Spinal cord (tissue), 10 donors: ENCODE data around the gene CALN1. TPM values are rescaled to one million over a fixed set of nuclear protein-coding genes. Genes with fewer than 3 reads are reported as not detected.
"Not testable (repeated sequence)": the region's sequence is repeated elsewhere in the genome, so short reads cannot be mapped to it uniquely, and the experiment has no call there.

Experiments used
- DNase-seq, 6 donors: peaks; one replicate each; pipeline versions ENCODE4 v3.0.0 to v3.0.0-alpha.2; 2013 to 2015; ENCODE audit warnings: low spot score in 6 of 6, low read depth in 4 of 6
- H3K27ac ChIP-seq: one replicate; pipeline ENCODE4 v1.5.1; 2013; ENCODE audit warnings: low read depth, low read length, control low read depth
- H3K27me3 ChIP-seq: one replicate; pipeline ENCODE4 v1.6.1; 2013; ENCODE audit warnings: low read length; ENCODE audit not compliant: control insufficient read depth, insufficient read depth
- H3K36me3 ChIP-seq: one replicate; pipeline ENCODE4 v1.6.1; 2013; ENCODE audit warnings: low read length; ENCODE audit not compliant: control insufficient read depth, insufficient read depth
- H3K4me1 ChIP-seq: one replicate; pipeline ENCODE4 v1.6.1; 2013; ENCODE audit warnings: low read length; ENCODE audit not compliant: control insufficient read depth, insufficient read depth
- H3K4me3 ChIP-seq: one replicate; pipeline ENCODE4 v1.5.1; 2013; ENCODE audit warnings: low read depth, low read length, control low read depth
- H3K9me3 ChIP-seq: one replicate; pipeline ENCODE4 v1.6.1; 2013; ENCODE audit warnings: low read length; ENCODE audit not compliant: control insufficient read depth, insufficient read depth
- WGBS: methylation state at CpG from one replicate; pipeline ENCODE4 v1.1.5; 2013; ENCODE audit warnings: missing lambda C conversion rate; ENCODE audit not compliant: insufficient coverage; 5-methylcytosine and 5-hydroxymethylcytosine counted together
- polyA plus RNA-seq, 2 donors: library from polyadenylated mRNA; unstranded; fragments of 120-200 nt; gene quantifications; one replicate each; pipeline ENCODE4 v1.2.1, GENCODE V29; 2013; ENCODE audit not compliant: insufficient read length in 2 of 2
- small RNA-seq: library from RNA; depleted of rRNA; stranded (forward); fragments of <200 nt; gene quantifications from one replicate; pipeline ENCODE3, GENCODE V24; 2014; ENCODE audit warnings: low replicate concordance
- total RNA-seq, 2 donors: library from RNA; depleted of rRNA in 1 of 2; stranded (reverse); fragments of 120-200 nt in 1 of 2; fragments of >200 nt in 1 of 2; gene quantifications; one replicate each; pipeline versions ENCODE4 v1.2.3 to v1.2.4, GENCODE V29; 2013 to 2014
- donor health status: healthy.

Gene CALN1
- total and polyA plus RNA-seq, 4 donors = 14.7 to 30.0 (median 22.1) TPM

GRCh38 chr7:71737931-71738540, 674.1 kb downstream of the CALN1 start:
- H3K9me3 ChIP-seq, H3K4me3 ChIP-seq, H3K4me1 ChIP-seq, DNase-seq, H3K27ac ChIP-seq, H3K36me3 ChIP-seq, H3K27me3 ChIP-seq: not testable (repeated sequence)
- WGBS = 94% methylated on average over 34 of the region's 42 CpGs

GRCh38 chr7:71735961-71736556, 676.1 kb downstream of the CALN1 start:
- 50% methylated on average over 6 of the region's 7 CpGs for WGBS
- peaks cover 2% of the 10 kb centered on the region for H3K27me3 ChIP-seq
- H3K4me3 ChIP-seq = no peak overlapping the region
- peaks cover 12% of the 10 kb centered on the region for H3K4me1 ChIP-seq
- no peaks in the 10 kb centered on the region for H3K9me3 ChIP-seq
- no peaks in the 10 kb centered on the region for H3K36me3 ChIP-seq
- peak; percentile 62 to 96 (median 76) for DNase-seq
- no peak overlapping the region for H3K27ac ChIP-seq

DNA sequence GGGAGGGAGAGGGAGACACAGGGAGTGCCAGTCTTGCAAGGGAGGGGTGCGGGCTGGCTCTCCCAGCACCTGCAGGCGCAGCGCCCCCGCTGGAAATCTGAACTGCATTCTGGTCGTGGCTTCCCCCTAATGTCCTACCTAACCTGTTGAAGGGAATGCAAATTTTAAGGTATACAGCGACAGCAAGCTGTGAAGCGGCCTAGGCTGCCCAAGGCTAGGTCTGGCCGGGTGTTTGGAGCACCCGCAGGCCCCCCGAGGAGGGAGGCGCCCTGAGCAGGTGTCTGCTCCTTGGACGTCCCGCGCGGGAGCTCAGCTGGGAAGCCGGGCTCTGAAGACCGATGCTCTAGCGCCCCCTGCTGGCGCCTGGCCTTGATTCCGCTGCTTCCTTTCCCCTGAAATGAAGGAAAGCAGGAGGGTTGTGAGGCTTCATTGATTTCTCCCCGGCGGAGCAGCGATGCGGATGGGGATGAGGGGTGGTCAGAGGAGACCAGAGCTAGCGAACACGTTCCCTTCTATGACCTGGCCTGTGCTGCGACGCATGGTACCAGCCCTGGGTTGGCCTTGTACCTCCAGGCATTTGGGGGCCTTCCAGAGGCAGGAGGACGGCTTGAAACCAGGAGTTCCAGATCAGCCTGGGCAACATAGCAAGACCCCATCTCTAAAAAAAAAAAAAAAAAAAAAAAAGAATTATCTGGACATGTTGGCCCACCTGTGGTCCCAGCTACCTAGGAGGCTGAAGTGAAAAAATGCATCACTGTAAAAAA, 678.8 kb downstream of the CALN1 start:
- Histone ChIP-seq H3K27me3 (no peaks in the 10 kb centered on the region), H3K36me3 (no peaks in the 10 kb centered on the region), H3K9me3 (no peaks in the 10 kb centered on the region), H3K27ac (no peak overlapping the region), H3K4me3 (peak overlapping the region; percentile 33), H3K4me1 (peaks cover 9% of the 10 kb centered on the region)
- WGBS = 2% methylated on average over 28 of the region's 29 CpGs
- peak; percentile 70 to 96 (median 78) for DNase-seq

DNA sequence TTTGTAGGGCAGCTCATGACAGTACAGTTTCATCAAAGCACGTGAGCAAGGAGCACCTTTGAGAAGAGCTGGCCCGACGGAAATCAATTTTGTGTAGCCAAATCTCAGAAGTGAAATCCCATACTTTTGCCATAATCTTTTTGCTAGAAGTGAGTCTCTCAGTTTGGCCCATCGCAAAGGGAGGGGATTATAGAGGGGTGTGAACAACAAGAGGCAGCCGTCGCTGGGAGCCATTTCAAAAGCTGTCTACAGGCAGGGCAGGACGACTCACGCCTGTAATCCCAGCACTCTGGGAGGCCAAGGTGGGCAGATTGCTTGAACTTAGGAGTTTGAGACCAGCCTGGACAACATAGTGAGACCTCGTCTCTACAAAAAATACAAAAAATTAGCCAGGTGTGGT, 680.4 kb downstream of the CALN1 start:
- no peaks in the 10 kb centered on the region for H3K36me3 ChIP-seq
- WGBS = 83% methylated on average over 8 of the region's 9 CpGs
- peaks cover 9% of the 10 kb centered on the region for H3K4me1 ChIP-seq
- no peak overlapping the region for H3K27ac ChIP-seq
- DNase-seq = no peak
- H3K4me3 ChIP-seq = no peak overlapping the region
- H3K27me3 ChIP-seq = no peaks in the 10 kb centered on the region
- H3K9me3 ChIP-seq = no peaks in the 10 kb centered on the region

Small RNA genes within 50 kb of the gene (small RNA-seq; reads per million reads assigned to genes)
- not detected for gene AC005011.1
- gene RNA5SP232 = not detected
